HL-60 (cell line): ENCODE results near the gene GTF2IRD1.

Experiments
- DNase-seq, 2 experiments: peaks; one replicate each; pipeline ENCODE4 v3.0.0-alpha.2; 2010 to 2020; ENCODE audit warnings: low read depth in 1 of 2, low spot score in 1 of 2
- H3K27ac ChIP-seq: fragments of 250-450 bp; sonication (Bioruptor Pico); replicated peaks from 2 replicates; pipeline ENCODE4 v1.5.1; 2020; ENCODE audit warnings: mild to moderate bottlenecking, moderate library complexity
- H3K27me3 ChIP-seq: fragments of 250-450 bp; sonication (Bioruptor Pico); 2 replicates; pipeline ENCODE4 v1.5.1; 2021; ENCODE audit warnings: mild to moderate bottlenecking, moderate library complexity; ENCODE audit not compliant: insufficient read depth, poor library complexity, severe bottlenecking
- H3K4me3 ChIP-seq: replicated peaks from 2 replicates; pipeline ENCODE4 v1.5.1; 2011; ENCODE audit warnings: mild to moderate bottlenecking, control low read depth, low read length; ENCODE audit not compliant: insufficient read depth
- GABPA ChIP-seq: IDR thresholded peaks from 2 replicates; pipeline ENCODE4 v1.6.1; 2012; ENCODE audit warnings: low read depth
- POLR2AphosphoS5 ChIP-seq: IDR thresholded peaks from 2 replicates; pipeline ENCODE4 v1.6.1; 2012; ENCODE audit warnings: low read depth
- REST ChIP-seq: IDR thresholded peaks from 2 replicates; pipeline ENCODE4 v1.6.1; 2012; ENCODE audit warnings: low read depth; ENCODE audit not compliant: insufficient replicate concordance
- SPI1 ChIP-seq: IDR thresholded peaks from 2 replicates; pipeline ENCODE4 v1.6.1; 2012; ENCODE audit warnings: low read depth, mild to moderate bottlenecking, borderline replicate concordance
- long read RNA-seq: library from polyadenylated mRNA; unstranded; transcript quantifications from one replicate; pipeline ENCODE4 v2.0.0, GENCODE V29; 2020
- TF ChIP-seq, protein P1 (sequence below): IDR thresholded peaks from one replicate; pipeline ENCODE4 v1.5.1; 2011; ENCODE audit warnings: low read length, control low read depth, inconsistent platforms; ENCODE audit not compliant: insufficient read depth

The GTF2IRD1 gene
- long read RNA-seq, partial matches to known transcripts: 5 of 5 reads
- long read RNA-seq, other reads (novel, unspliced or antisense): 0 of 5 reads

GRCh38 chr7:74453322-74454011 is at the start of gene GTF2IRD1:
TSS of gene GTF2IRD1 (plus strand) at chr7:74453906. CDS start at chr7:74508081, 54,175 bp downstream.
- Histone ChIP-seq H3K4me3 (peak within 1 kb of the TSS; percentile 64), H3K27ac (no peak within 1 kb of the TSS), H3K27me3 (no peaks in the 10 kb centered on the region)
- DNase-seq: peak; percentile 28 to 51
- TF ChIP-seq REST (no peak), SPI1 (no peak)

DNA sequence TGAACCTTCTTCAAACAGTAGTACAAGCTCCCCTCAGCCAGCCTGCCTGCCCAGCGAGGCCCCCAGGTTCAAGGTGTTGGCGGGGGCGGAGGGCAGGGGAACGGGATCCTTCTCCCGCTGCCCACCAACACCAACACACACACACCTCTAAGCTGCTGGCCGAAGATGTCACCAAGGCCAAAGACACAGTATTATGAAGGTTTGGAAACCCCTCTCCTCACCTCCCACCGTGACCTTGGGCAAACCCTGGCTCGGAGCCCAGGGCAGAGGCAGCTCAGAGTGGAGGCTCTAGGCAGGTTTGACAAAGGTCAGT is 49.4 kb upstream of the GTF2IRD1 start:
- no peak for DNase-seq

GRCh38 chr7:74404741-74405140 is 49.0 kb upstream of the GTF2IRD1 start:
- Histone ChIP-seq H3K4me3 (no peak overlapping the region), H3K27me3 (no peaks in the 10 kb centered on the region), H3K27ac (no peak overlapping the region)
- no peak for TF ChIP-seq SPI1
- TF ChIP-seq, protein P1, sequence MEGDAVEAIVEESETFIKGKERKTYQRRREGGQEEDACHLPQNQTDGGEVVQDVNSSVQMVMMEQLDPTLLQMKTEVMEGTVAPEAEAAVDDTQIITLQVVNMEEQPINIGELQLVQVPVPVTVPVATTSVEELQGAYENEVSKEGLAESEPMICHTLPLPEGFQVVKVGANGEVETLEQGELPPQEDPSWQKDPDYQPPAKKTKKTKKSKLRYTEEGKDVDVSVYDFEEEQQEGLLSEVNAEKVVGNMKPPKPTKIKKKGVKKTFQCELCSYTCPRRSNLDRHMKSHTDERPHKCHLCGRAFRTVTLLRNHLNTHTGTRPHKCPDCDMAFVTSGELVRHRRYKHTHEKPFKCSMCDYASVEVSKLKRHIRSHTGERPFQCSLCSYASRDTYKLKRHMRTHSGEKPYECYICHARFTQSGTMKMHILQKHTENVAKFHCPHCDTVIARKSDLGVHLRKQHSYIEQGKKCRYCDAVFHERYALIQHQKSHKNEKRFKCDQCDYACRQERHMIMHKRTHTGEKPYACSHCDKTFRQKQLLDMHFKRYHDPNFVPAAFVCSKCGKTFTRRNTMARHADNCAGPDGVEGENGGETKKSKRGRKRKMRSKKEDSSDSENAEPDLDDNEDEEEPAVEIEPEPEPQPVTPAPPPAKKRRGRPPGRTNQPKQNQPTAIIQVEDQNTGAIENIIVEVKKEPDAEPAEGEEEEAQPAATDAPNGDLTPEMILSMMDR: no peak
- TF ChIP-seq POLR2AphosphoS5: no peak
- no peak for TF ChIP-seq GABPA
- DNase-seq: no peak

More for the DNA sequence above, 49.4 kb upstream of the GTF2IRD1 start:
- Histone ChIP-seq H3K4me3 (no peak overlapping the region), H3K27ac (no peak overlapping the region), H3K27me3 (no peaks in the 10 kb centered on the region)
- no peak for TF ChIP-seq GABPA
- no peak for TF ChIP-seq REST
- TF ChIP-seq SPI1: no peak
- TF ChIP-seq, protein P1: no peak
- TF ChIP-seq POLR2AphosphoS5: no peak

- peak overlapping the region; percentile 33 for H3K4me3 ChIP-seq
- DNase-seq: peak; percentile 62 to 87
- no peaks in the 10 kb centered on the region for H3K27me3 ChIP-seq
- TF ChIP-seq SPI1: no peak
- TF ChIP-seq GABPA: no peak
- TF ChIP-seq, protein P1: peak; percentile 75
- TF ChIP-seq POLR2AphosphoS5: peak; percentile 57
- no peak for TF ChIP-seq REST
- peak overlapping the region; percentile 89 for H3K27ac ChIP-seq
These were observed 48.4 kb upstream of the GTF2IRD1 start for GRCh38 chr7:74405191-74405898.
